Measurements from ENCODE around the gene CDIPT.

The CDIPT gene

GRCh38 chr16:29809031-29809747 is 53.8 kb downstream of the CDIPT start:
- no peak for DNase-seq

Data from NCI-H2171 treated with DMSO at 0.1 percent for 48 hours (cell line).